Endothelial cell of umbilical vein (primary cell): ENCODE results near the gene CACNB4. TPM values are rescaled to one million over a fixed set of nuclear protein-coding genes. Genes with fewer than 3 reads are reported as not detected.

Experiments
- BruUV-seq: library from RNA; stranded (reverse); fragments of 400-500 nt; replicated peaks from 2 replicates; lab custom pipeline; 2021; lab: Mats Ljungman, UMichigan
- CTCF ChIA-PET: fragments of 300-600, 350-600 bp; sonication (Branson Sonifier 250); formaldehyde crosslinking; loops from one replicate; lab custom pipeline; 2021; ENCODE audit warnings: antibody characterized with exemption, inconsistent platforms; lab: Charles Lee
- POLR2A ChIA-PET: fragments of 300-600, 350-600 bp; sonication (Branson Sonifier 250); formaldehyde crosslinking; loops from one replicate; lab custom pipeline; 2021; ENCODE audit warnings: antibody characterized with exemption, inconsistent platforms; lab: Charles Lee
- DNase-seq: peaks from one replicate; pipeline ENCODE4 v3.0.0-alpha.2; 2011; ENCODE audit warnings: low read depth, low spot score
- FAIRE-seq: peaks from 2 replicates; lab custom pipeline; 2011; peaks lifted over from hg19 to GRCh38; lab: Jason Lieb, UNC
- H2AFZ ChIP-seq: 2 replicates; pipeline ENCODE4 v1.6.0; 2012; ENCODE audit warnings: low read depth, low read length, control low read depth, inconsistent platforms
- H3K27ac ChIP-seq: 2 replicates; pipeline ENCODE4 v1.5.1; 2011; ENCODE audit warnings: low read depth, mild to moderate bottlenecking, control low read depth, low read length, moderate library complexity; ENCODE audit not compliant: insufficient read depth
- H3K27me3 ChIP-seq, 2 experiments: 2 replicates each; pipeline versions ENCODE4 v1.6.0 to v1.6.1; 2011; ENCODE audit warnings: low read length in 2 of 2, mixed read lengths in 1 of 2; ENCODE audit not compliant: control insufficient read depth in 2 of 2, insufficient read depth in 2 of 2
- H3K36me3 ChIP-seq, 2 experiments: 2 replicates in 1 of 2; 3 replicates in 1 of 2; pipeline ENCODE4 v1.5.1; 2011; ENCODE audit warnings: low read length in 2 of 2, mild to moderate bottlenecking in 1 of 2, moderate library complexity in 1 of 2; ENCODE audit not compliant: control insufficient read depth in 2 of 2, insufficient read depth in 2 of 2; ENCODE audit errors: extremely low read depth in 1 of 2
- H3K4me1 ChIP-seq: 3 replicates; pipeline ENCODE4 v1.5.1; 2011; ENCODE audit warnings: mild to moderate bottlenecking, low read length; ENCODE audit not compliant: control insufficient read depth, insufficient read depth; ENCODE audit errors: extremely low read depth
- H3K4me2 ChIP-seq: 2 replicates; pipeline ENCODE4 v1.6.1; 2011; ENCODE audit warnings: low read length, control low read depth, mixed read lengths; ENCODE audit not compliant: insufficient read depth
- H3K4me3 ChIP-seq, 3 experiments: fragments of 200-600 bp in 1 of 3; sonication (generic), shearing (Covaris generic) in 1 of 3; replicated peaks in 1 of 3; 2 replicates each; pipeline ENCODE4 v1.5.1; 2011 to 2016; ENCODE audit warnings: control low read depth in 3 of 3, low read length in 3 of 3, mild to moderate bottlenecking in 2 of 3, inconsistent platforms in 1 of 3, low read depth in 1 of 3, moderate library complexity in 1 of 3; ENCODE audit not compliant: insufficient read depth in 1 of 3
- H3K79me2 ChIP-seq: 2 replicates; pipeline ENCODE4 v1.6.0; 2012; ENCODE audit warnings: low read length, inconsistent platforms; ENCODE audit not compliant: control insufficient read depth, insufficient read depth
- H3K9ac ChIP-seq: replicated peaks from 2 replicates; pipeline ENCODE3; 2011; ENCODE audit warnings: low read length, control low read depth; ENCODE audit not compliant: insufficient read depth; ENCODE audit errors: extremely low read depth
- H3K9me1 ChIP-seq: replicated peaks from 3 replicates; pipeline ENCODE4 v1.6.0; 2011; ENCODE audit warnings: mild to moderate bottlenecking, low read length; ENCODE audit not compliant: control insufficient read depth, insufficient read depth; ENCODE audit errors: extremely low read depth
- H3K9me3 ChIP-seq: replicated peaks from 2 replicates; pipeline ENCODE4 v1.5.1; 2012; ENCODE audit warnings: low read length, inconsistent platforms; ENCODE audit not compliant: control insufficient read depth, insufficient read depth
- H4K20me1 ChIP-seq: replicated peaks from 2 replicates; pipeline ENCODE3; 2011; ENCODE audit warnings: mild to moderate bottlenecking, low read length; ENCODE audit not compliant: control insufficient read depth, insufficient read depth; ENCODE audit errors: extremely low read depth
- EZH2 ChIP-seq: IDR thresholded peaks from 2 replicates; pipeline ENCODE4 v1.6.1; 2012; ENCODE audit warnings: borderline replicate concordance, low read depth, mild to moderate bottlenecking, moderate library complexity, low read length, inconsistent platforms; ENCODE audit not compliant: severe bottlenecking
- FOS ChIP-seq: IDR thresholded peaks from 2 replicates; pipeline ENCODE4 v1.6.1; 2011; ENCODE audit warnings: mild to moderate bottlenecking, low read length, moderate library complexity, borderline replicate concordance; ENCODE audit not compliant: insufficient read depth
- GATA2 ChIP-seq: IDR thresholded peaks from 2 replicates; pipeline ENCODE4 v1.7.0; 2011; ENCODE audit warnings: low read depth, mild to moderate bottlenecking, moderate library complexity, mixed read lengths, low read length; ENCODE audit not compliant: insufficient read length, insufficient read depth
- JUN ChIP-seq: IDR thresholded peaks from 2 replicates; pipeline ENCODE4 v1.6.1; 2011; ENCODE audit warnings: borderline replicate concordance, low read depth; ENCODE audit not compliant: insufficient read length, insufficient read depth
- MYC ChIP-seq: IDR thresholded peaks from one replicate; pipeline ENCODE4 v1.6.1; 2011; ENCODE audit warnings: mild to moderate bottlenecking, low read depth, low read length
- POLR2A ChIP-seq: IDR thresholded peaks from 2 replicates; pipeline ENCODE4 v1.6.1; 2012; ENCODE audit warnings: low read depth, mild to moderate bottlenecking, control low read depth, low read length
- POLR2AphosphoS5 ChIP-seq: IDR thresholded peaks from 2 replicates; pipeline ENCODE4 v1.6.1; 2012; ENCODE audit warnings: low read depth, mild to moderate bottlenecking, control low read depth, low read length, moderate library complexity; ENCODE audit not compliant: insufficient read depth
- dilution Hi-C: fragments of 300-500 bp; cut with MboI; formaldehyde crosslinking; loops from one replicate; pipeline ENCODE4 v1.15.0; 2019; ENCODE audit warnings: low sequenced_read_pairs; ENCODE audit not compliant: extremely low pct_ligation_motif_present
- intact Hi-C: fragments of 100-400 bp; cut with micrococcal nuclease; formaldehyde crosslinking; loops from one replicate; pipeline ENCODE4 v1.10.0; 2022
- polyA plus RNA-seq, 4 experiments: library from polyadenylated mRNA; depleted of rRNA in 3 of 4; stranded (reverse) in 3 of 4; unstranded in 1 of 4; fragments of >200 nt; gene quantifications; 2 replicates each; pipeline versions ENCODE4 v1.2.1 to v1.2.3, GENCODE V29; 2011 to 2012; ENCODE audit warnings: missing spikeins in 1 of 4
- total RNA-seq: library from RNA; stranded (reverse); gene quantifications from 2 replicates; pipeline ENCODE4 v1.2.3, GENCODE V29; 2021
- TF ChIP-seq, protein P1 (sequence below): IDR thresholded peaks from 2 replicates; pipeline ENCODE4 v1.6.1; 2011; ENCODE audit not compliant: insufficient read depth, insufficient read length
- TF ChIP-seq, protein P2 (sequence below), 2 donors: IDR thresholded peaks; 1 replicate in 1 of 2; 2 replicates in 1 of 2; pipeline ENCODE4 v1.5.1; 2011; ENCODE audit warnings: low read length in 2 of 2, mild to moderate bottlenecking in 2 of 2, moderate library complexity in 2 of 2, control low read depth in 1 of 2, inconsistent platforms in 1 of 2, low read depth in 1 of 2; ENCODE audit not compliant: insufficient read depth in 1 of 2; ENCODE audit errors: extremely low read depth in 1 of 2

CACNB4 gene
- total and polyA plus RNA-seq, 2 donors (not counting 3 experiments of a cell fraction or from before 2014, with no cell fraction given): 0.23 to 0.58 TPM

DNA sequence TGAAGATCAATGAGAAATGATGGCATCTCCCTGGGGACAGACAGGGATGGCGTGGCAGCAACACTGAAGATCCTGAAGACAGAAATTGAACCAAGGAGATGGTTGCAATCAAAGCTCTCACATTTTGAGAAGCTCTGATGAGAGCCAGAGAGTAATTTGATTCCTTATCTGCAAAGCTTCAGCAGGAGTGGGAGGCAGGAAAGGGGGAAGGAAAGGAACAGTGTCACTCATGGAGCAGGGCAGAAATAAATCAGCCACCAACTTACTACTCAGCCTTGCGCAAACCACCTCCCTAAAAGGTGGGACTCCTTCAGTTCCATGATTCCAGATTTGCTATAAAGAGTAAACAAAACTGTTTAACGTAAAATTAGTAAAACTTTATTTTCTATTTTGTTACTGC is 119.2 kb downstream of the CACNB4 start:
- Histone ChIP-seq H3K4me1 (no peaks in the 10 kb centered on the region), H3K27me3 (peaks cover 4 to 13% of the 10 kb centered on the region in 2 experiments), H3K4me3 (no peak overlapping the region), H3K79me2 (no peaks in the 10 kb centered on the region), H3K36me3 (no peaks in the 10 kb centered on the region), H3K9me1 (no peaks in the 10 kb centered on the region), H2AFZ (no peak overlapping the region), H3K9me3 (no peaks in the 10 kb centered on the region), H3K4me2 (no peak overlapping the region), H3K27ac (no peak overlapping the region), H3K9ac (no peak overlapping the region), H4K20me1 (no peaks in the 10 kb centered on the region)
- FAIRE-seq: no peak
- ChIA-PET CTCF (interaction anchor here (0.9 to 1.6 kb wide), 3 partner anchors 19 to 335 kb away, joined by 3 to 4 read pairs (median 3); no protein-coding TSS in a partner anchor), POLR2A (no interaction called here)
- intact Hi-C loops (no loop called here), dilution Hi-C loops (no loop called here)
- DNase-seq: no peak
- no peak for TF ChIP-seq EZH2
- TF ChIP-seq POLR2AphosphoS5: no peak
- TF ChIP-seq, protein P1, sequence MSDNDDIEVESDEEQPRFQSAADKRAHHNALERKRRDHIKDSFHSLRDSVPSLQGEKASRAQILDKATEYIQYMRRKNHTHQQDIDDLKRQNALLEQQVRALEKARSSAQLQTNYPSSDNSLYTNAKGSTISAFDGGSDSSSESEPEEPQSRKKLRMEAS: no peak
- TF ChIP-seq, protein P2, sequence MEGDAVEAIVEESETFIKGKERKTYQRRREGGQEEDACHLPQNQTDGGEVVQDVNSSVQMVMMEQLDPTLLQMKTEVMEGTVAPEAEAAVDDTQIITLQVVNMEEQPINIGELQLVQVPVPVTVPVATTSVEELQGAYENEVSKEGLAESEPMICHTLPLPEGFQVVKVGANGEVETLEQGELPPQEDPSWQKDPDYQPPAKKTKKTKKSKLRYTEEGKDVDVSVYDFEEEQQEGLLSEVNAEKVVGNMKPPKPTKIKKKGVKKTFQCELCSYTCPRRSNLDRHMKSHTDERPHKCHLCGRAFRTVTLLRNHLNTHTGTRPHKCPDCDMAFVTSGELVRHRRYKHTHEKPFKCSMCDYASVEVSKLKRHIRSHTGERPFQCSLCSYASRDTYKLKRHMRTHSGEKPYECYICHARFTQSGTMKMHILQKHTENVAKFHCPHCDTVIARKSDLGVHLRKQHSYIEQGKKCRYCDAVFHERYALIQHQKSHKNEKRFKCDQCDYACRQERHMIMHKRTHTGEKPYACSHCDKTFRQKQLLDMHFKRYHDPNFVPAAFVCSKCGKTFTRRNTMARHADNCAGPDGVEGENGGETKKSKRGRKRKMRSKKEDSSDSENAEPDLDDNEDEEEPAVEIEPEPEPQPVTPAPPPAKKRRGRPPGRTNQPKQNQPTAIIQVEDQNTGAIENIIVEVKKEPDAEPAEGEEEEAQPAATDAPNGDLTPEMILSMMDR (IDR thresholded peaks at IDR 0.05; ENCODE audit: extremely low read depth in 1 of 2, insufficient read depth in 1 of 2, low read depth in 1 of 2, low read length in 2 of 2): no peak
- TF ChIP-seq JUN: no peak
- TF ChIP-seq POLR2A: no peak
- no peak for TF ChIP-seq MYC
- no peak for TF ChIP-seq GATA2
- TF ChIP-seq FOS: no peak
- BruUV-seq: no TSS peak
